ENCODE measurements around the gene RNF26.

RNF26 gene

DNA sequence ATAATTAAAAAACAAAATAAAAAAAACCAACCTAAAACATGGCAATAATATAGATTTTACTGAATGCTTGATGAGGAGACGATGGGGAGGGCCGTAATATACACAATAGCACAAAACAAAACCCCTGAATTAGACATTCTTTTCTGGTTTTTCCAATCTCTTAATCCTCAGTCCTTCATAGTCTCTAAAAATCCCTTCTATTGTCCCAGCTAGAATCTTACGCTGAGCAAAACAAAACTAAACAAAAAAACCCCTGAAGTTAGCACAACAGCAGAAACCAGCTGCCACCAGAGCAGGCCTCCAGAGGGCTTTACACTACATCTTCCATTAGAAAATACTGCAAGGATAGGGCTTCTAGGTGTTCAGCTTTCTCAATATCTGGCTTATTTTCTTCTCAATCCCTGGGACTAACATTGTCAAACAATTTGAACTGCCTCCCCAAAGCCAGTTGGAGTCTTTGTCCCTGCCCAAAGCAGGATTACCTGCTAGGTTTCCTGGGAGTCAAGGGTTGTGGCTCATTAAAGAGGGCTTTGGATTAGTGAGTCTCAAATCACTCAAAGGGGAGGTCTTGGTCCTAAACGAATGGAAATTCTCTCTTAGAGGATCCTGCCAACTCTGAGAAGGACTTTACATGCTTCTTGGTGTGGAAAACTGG, 2.1 kb upstream of the RNF26 start:
- Histone ChIP-seq H2AFZ (ENCODE audit: low read depth, low read length, severe bottlenecking) (no peak overlapping the region), H3F3A (ENCODE audit: insufficient read depth) (peaks cover 4% of the 10 kb centered on the region; the same call in 1 of the 2 replicates), H3K79me2 (ENCODE audit: insufficient read depth, low read length) (peaks cover 6% of the 10 kb centered on the region; the same call in 1 of the 2 replicates), H3K4me3 (ENCODE audit: insufficient read depth, low read length, poor library complexity, severe bottlenecking) (no peak overlapping the region), H3K36me3 (ENCODE audit: low read length) (no peaks in the 10 kb centered on the region), H3K27me3 (ENCODE audit: low read length) (no peaks in the 10 kb centered on the region), H3K4me2 (ENCODE audit: low read depth, low read length, poor library complexity, severe bottlenecking) (no peak overlapping the region), H3K27ac (ENCODE audit: low read depth, low read length) (no peak overlapping the region), H3K9me2 (replicated peaks; ENCODE audit: insufficient read depth, low read length) (no peaks in the 10 kb centered on the region), H3K9me3 (ENCODE audit: insufficient read depth, low read length) (no peaks in the 10 kb centered on the region), H3K9ac (ENCODE audit: low read length) (no peak overlapping the region), H4K20me1 (ENCODE audit: low read depth, low read length) (no peaks in the 10 kb centered on the region)
- TF ChIP-seq CTCF (IDR thresholded peaks at IDR 0.05; ENCODE audit: insufficient read depth, low read length, poor library complexity, severe bottlenecking) (no peak), EZH2phosphoT487 (conservative IDR thresholded peaks at IDR 0.05; ENCODE audit: low read length) (no peak)

DNA sequence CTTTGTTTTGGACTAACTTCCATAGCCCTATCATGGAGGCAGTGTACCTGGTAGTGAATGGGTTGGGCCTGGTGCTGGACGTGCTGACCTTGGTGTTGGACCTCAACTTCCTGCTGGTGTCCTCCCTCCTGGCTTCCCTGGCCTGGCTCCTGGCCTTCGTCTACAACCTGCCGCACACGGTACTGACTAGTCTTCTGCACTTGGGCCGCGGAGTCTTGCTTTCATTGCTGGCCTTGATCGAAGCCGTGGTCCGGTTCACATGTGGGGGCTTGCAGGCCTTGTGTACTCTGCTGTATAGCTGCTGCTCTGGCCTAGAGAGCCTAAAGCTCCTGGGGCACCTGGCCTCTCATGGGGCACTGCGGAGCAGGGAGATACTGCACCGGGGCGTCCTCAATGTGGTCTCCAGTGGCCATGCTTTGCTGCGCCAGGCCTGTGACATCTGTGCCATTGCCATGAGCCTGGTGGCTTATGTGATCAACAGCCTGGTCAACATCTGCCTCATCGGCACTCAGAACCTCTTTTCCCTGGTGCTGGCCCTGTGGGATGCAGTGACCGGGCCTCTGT, 846 bp downstream of the RNF26 start:
- H2AFZ ChIP-seq (ENCODE audit: low read depth, low read length, severe bottlenecking), result no peak overlapping the region

GRCh38 chr11:119335655-119336543, 1.6 kb downstream of the RNF26 start:
- Histone ChIP-seq H4K20me1 (ENCODE audit: low read depth, low read length) (no peaks in the 10 kb centered on the region), H3K79me2 (ENCODE audit: insufficient read depth, low read length) (peaks cover 6% of the 10 kb centered on the region; the same call in 1 of the 2 replicates), H3K9me2 (replicated peaks; ENCODE audit: insufficient read depth, low read length) (no peaks in the 10 kb centered on the region), H3K4me2 (ENCODE audit: low read depth, low read length, poor library complexity, severe bottlenecking) (no peak overlapping the region), H3K4me3 (ENCODE audit: insufficient read depth, low read length, poor library complexity, severe bottlenecking) (no peak overlapping the region), H3K27me3 (ENCODE audit: low read length) (no peaks in the 10 kb centered on the region), H3K27ac (ENCODE audit: low read depth, low read length) (no peak overlapping the region), H3K36me3 (ENCODE audit: low read length) (no peaks in the 10 kb centered on the region), H2AFZ (ENCODE audit: low read depth, low read length, severe bottlenecking) (no peak overlapping the region), H3F3A (ENCODE audit: insufficient read depth) (peaks cover 4% of the 10 kb centered on the region; the same call in 1 of the 2 replicates), H3K9me3 (ENCODE audit: insufficient read depth, low read length) (no peaks in the 10 kb centered on the region), H3K9ac (ENCODE audit: low read length) (no peak overlapping the region)
- TF ChIP-seq EZH2phosphoT487 (conservative IDR thresholded peaks at IDR 0.05; ENCODE audit: low read length) (no peak), CTCF (IDR thresholded peaks at IDR 0.05; ENCODE audit: insufficient read depth, low read length, poor library complexity, severe bottlenecking) (no peak)

More for the DNA sequence above, 846 bp downstream of the RNF26 start:
- Histone ChIP-seq H3K4me3 (ENCODE audit: insufficient read depth, low read length, poor library complexity, severe bottlenecking) (peak overlapping the region; percentile 50), H3K4me2 (ENCODE audit: low read depth, low read length, poor library complexity, severe bottlenecking) (peak overlapping the region; percentile 54), H3K27me3 (ENCODE audit: low read length) (no peaks in the 10 kb centered on the region), H3K27ac (ENCODE audit: low read depth, low read length) (peak overlapping the region; percentile 21; the same call in 1 of the 2 replicates), H4K20me1 (ENCODE audit: low read depth, low read length) (no peaks in the 10 kb centered on the region), H3F3A (ENCODE audit: insufficient read depth) (peaks cover 4% of the 10 kb centered on the region; the same call in 1 of the 2 replicates), H3K79me2 (ENCODE audit: insufficient read depth, low read length) (peaks cover 6% of the 10 kb centered on the region; the same call in 1 of the 2 replicates), H3K9me3 (ENCODE audit: insufficient read depth, low read length) (no peaks in the 10 kb centered on the region), H3K36me3 (ENCODE audit: low read length) (no peaks in the 10 kb centered on the region), H3K9ac (ENCODE audit: low read length) (peak overlapping the region; percentile 74), H3K9me2 (replicated peaks; ENCODE audit: insufficient read depth, low read length) (no peaks in the 10 kb centered on the region)
- no peak for TF ChIP-seq CTCF (IDR thresholded peaks at IDR 0.05; ENCODE audit: insufficient read depth, low read length, poor library complexity, severe bottlenecking)
- TF ChIP-seq EZH2phosphoT487 (conservative IDR thresholded peaks at IDR 0.05; ENCODE audit: low read length), result no peak
